Islet of Langerhans (tissue), 1 donor: ENCODE data around the gene BTG2.
"Not testable (repeated sequence)": the region's sequence is repeated elsewhere in the genome, so short reads cannot be mapped to it uniquely, and the experiment has no call there.

Experiments
- FAIRE-seq: peaks from one replicate; lab custom pipeline; 2011; peaks lifted over from hg19 to GRCh38; lab: Jason Lieb, UNC

The BTG2 gene

GRCh38 chr1:203304919-203305808 lies at the start of gene BTG2:
Gene BTG2 (plus strand): TSS chr1:203305519. CDS start chr1:203305607, 88 bp downstream.
- no peak for FAIRE-seq

- not testable (repeated sequence) for FAIRE-seq
These were observed 48.7 kb upstream of the BTG2 start for GRCh38 chr1:203256636-203257035.

GRCh38 chr1:203263496-203263895 lies 41.8 kb upstream of the BTG2 start:
- FAIRE-seq = no peak

GRCh38 chr1:203264052-203264501 lies 41.2 kb upstream of the BTG2 start:
- no peak for FAIRE-seq

GRCh38 chr1:203265541-203265940 lies 39.8 kb upstream of the BTG2 start:
- FAIRE-seq = no peak

- FAIRE-seq = not testable (repeated sequence)
These were observed 39.2 kb upstream of the BTG2 start for GRCh38 chr1:203266140-203266539.

- FAIRE-seq = peak; percentile 13
These were observed 37.9 kb upstream of the BTG2 start for GRCh38 chr1:203267347-203267846.

GRCh38 chr1:203267912-203268311 lies 37.4 kb upstream of the BTG2 start:
- no peak for FAIRE-seq

- FAIRE-seq = no peak
These were observed 36.2 kb upstream of the BTG2 start for GRCh38 chr1:203268901-203269653.

- no peak for FAIRE-seq
These were observed 35.7 kb upstream of the BTG2 start for GRCh38 chr1:203269654-203270020.

- no peak for FAIRE-seq
These were observed 34.9 kb upstream of the BTG2 start for GRCh38 chr1:203270448-203270847.

- no peak for FAIRE-seq
These were observed 34.1 kb upstream of the BTG2 start for GRCh38 chr1:203271018-203271743.

- no peak for FAIRE-seq
These were observed 33.2 kb upstream of the BTG2 start for GRCh38 chr1:203271962-203272632.

GRCh38 chr1:203272633-203273205 lies 32.6 kb upstream of the BTG2 start:
- no peak for FAIRE-seq

GRCh38 chr1:203273206-203273868 lies 32.0 kb upstream of the BTG2 start:
- FAIRE-seq = no peak

- no peak for FAIRE-seq
These were observed 31.3 kb upstream of the BTG2 start for GRCh38 chr1:203273869-203274602.

GRCh38 chr1:203274603-203275381 lies 30.5 kb upstream of the BTG2 start:
- FAIRE-seq = no peak

- no peak for FAIRE-seq
These were observed 29.6 kb upstream of the BTG2 start for GRCh38 chr1:203275656-203276272.

GRCh38 chr1:203276408-203276807 lies 28.9 kb upstream of the BTG2 start:
- no peak for FAIRE-seq
